HG02840 (cell line): ENCODE results near the gene EGF.
"Not testable (repeated sequence)": the region's sequence is repeated elsewhere in the genome, so short reads cannot be mapped to it uniquely, and the experiment has no call there.

ENCODE experiments used
- ATAC-seq: cut with Tn5 transposase; IDR thresholded peaks from one replicate; pipeline ENCODE4 v1.9.1; 2021; ENCODE audit warnings: mild to moderate bottlenecking, moderate library complexity, moderate number of reproducible peaks; ENCODE audit not compliant: unreplicated experiment, low FRiP score

The EGF gene

GRCh38 chr4:110022457-110022856 lies 109.8 kb downstream of the EGF start:
- no peak for ATAC-seq

DNA sequence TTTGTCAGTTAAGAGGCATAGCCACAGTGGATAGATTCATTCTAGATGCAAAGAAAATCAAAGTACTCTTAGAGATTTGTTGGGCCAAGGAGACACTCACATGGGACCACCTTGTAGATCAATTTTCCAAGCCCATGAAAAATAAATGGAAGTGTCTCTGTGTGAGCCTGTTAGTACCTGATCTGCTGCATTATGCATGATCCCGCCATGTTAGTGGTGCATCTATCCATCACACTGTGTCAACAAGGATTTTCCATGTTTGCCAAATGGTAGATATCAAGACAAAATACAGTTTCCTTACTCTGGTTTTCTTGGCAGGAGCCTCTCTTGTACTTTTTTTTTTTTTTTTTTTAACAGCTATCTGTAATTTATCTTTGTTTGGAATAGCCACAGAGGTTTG lies 112.4 kb downstream of the EGF start:
- no peak for ATAC-seq

DNA sequence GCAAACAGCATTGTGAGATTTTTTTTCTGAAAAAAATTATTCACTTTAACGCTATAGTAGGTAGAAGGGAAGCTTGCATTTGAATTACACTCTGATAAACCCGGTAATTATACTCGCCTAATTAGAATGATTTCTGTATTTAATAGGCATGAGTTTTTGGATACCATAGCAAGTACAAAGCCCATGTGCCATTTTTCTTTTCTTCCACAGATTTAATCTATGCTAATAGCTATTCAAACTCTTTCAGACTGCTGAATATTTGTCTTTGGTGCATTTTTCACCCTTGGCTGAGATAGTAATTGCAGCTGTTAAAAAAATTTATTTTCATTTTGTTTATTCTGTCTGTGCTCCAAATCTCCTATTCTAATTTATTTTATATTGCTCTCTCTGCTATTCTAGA lies 113.0 kb downstream of the EGF start:
- ATAC-seq: no peak

DNA sequence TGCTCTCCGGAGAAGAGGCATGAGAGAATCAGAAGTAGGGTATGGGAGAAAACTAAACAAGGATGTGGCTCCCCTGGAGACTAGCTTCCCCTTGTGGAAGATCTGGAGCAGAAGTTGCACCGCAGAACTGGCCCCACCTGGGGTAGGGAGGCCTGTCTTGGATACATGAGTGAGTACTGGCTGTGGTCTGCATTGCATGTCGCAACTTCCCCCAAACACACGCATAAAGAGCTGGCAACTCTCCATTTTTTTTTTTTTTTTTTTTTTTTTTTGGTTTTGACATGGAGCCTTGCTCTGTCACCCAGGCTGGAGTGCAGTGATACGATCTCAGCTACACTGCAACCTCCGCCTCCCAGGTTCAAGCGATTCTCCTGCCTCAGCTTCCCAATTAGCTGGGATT lies 119.9 kb downstream of the EGF start:
- no peak for ATAC-seq

DNA sequence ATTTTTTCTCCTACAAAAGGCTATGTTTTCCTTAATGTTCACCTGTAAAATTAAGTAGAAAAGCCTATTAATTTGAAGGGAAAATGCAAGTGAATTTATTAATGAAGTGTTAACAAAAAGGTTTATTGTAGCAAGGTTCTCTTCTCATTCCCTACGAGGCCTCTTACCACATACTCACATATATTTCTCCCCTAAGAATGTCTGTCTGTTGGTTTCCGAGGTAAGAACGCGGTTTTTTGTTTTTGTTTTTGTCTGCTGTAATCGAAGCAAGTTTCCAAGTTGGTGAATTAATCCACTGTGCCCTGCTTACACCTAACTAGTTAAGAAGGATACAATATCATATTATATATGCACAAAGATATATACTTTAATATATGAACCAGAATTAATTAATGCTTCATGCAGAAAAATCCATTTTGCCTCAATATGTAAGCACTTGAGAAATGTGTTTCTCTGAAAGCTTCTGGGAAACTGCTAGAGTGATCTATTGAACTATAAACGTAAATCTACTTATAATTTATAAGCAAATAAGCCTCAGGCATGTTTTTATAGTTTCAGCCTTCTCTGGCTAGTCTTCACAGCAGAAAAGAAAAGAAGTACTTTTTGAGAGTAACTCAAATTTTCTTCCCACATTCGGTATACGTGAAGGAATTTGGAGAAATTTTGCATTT lies 120.8 kb downstream of the EGF start:
- ATAC-seq: peak; percentile 11

- ATAC-seq: peak; percentile 92
These were observed 121.3 kb downstream of the EGF start for GRCh38 chr4:110034026-110034393.

GRCh38 chr4:110039164-110039563 lies 126.5 kb downstream of the EGF start:
- ATAC-seq: not testable (repeated sequence)

GRCh38 chr4:110041735-110042134 lies 129.1 kb downstream of the EGF start:
- ATAC-seq: no peak

GRCh38 chr4:110042545-110043517 lies 130.1 kb downstream of the EGF start:
- no peak for ATAC-seq

GRCh38 chr4:110046588-110047049 lies 133.9 kb downstream of the EGF start:
- no peak for ATAC-seq

DNA sequence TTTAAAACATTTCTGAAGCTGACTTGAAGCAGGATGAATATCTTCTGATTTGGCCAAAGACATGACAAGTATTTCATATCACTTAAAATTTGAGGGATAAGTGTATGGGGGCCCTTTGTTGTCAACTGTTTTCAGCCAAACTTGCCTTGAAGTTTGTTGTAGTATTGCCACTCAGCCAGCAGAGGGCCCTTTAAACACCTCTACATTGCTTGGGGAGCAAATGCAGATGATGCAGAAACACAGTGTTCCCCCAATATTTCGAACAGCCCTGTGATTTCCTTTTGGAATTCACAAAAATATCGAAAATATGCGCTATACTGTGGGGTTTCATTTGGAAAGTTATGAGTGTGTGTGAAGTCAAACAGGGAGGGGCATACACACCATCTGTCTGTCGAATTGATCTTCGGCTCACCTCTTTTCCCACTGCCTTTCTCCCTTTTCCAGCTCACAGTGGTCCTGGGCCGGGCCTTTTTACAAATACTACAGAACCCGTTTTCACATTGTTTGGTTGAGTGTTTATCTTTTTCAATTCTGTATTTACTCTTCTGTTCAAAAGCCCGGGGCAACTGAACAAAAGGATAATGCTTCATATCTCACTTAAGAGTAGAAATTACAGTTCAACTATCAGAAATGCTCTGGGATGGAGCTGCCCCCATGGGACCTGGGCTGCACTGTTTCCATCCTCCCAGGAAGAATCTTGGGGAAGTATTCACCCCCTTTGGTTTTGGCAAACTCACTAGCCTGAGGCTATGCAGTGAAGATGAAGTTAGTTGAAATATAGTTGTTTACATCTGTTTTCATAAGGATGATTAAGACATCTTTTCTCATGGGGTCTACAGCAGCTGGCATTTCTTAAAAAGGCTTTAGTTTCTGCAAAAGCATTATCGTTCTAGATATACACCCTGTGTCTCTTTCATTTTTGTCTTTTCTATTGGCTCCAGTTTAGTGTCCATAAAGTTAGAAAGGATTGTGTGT lies 137.6 kb downstream of the EGF start:
- no peak for ATAC-seq

DNA sequence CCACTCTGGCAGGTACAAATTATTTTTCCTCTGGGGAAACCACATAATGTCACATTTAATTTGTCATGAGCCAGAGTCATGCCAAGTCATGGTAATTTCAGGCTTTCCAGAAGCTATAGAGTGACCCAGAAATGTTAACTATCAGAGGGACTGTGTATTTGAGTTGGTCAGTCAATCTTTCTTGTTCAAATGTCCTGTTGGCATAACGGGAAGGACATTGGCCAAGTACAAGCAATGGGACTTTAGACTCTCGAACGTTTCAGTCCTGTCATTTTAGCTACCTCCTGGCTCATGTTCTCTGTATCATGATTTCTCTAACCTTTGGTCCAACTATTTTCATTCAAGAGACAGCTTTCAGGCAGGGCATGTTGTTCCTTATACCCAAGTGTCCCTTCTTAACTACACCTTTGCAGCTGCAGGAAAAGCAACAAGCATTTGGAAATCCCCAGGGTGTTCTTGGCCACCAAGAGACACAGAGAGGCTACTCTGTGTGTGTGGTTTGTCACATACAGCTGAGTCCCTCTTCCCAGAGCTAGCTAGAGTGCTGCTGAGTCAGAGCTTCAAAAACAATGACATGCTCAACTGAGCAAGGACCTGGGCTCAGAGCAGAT lies 142.6 kb downstream of the EGF start:
- peak; percentile 82 for ATAC-seq

GRCh38 chr4:110058677-110059076 lies 146.0 kb downstream of the EGF start:
- ATAC-seq: no peak

DNA sequence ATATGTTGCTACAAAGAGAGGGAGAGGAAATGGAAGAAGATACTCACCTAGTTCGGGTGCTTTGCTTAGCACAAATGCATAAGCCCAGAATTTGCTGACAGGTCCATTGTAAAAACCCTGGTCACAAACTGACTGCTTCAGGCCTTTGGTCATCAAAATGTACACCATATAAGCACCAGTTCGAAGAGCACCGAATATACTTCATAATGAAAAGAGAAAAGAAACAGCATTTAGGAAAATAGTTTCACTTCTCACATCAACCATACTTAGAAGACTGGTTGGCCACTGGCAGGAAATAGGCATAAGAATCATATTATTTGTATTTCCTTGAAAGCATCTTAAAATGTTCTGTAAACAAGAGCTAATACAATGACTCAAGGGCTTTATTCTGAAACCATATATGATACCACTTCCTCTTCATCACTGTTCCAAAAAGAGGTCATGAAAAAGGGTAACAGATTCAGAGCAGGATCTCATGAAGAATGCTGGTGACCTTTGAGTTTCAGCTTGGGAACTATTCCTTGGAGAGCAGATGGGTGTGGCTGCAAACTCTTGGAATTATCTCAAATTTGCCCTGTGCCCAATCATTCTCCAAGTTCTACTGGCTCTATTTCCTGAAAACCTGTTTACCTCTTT lies 147.0 kb downstream of the EGF start:
- peak; percentile 72 for ATAC-seq

DNA sequence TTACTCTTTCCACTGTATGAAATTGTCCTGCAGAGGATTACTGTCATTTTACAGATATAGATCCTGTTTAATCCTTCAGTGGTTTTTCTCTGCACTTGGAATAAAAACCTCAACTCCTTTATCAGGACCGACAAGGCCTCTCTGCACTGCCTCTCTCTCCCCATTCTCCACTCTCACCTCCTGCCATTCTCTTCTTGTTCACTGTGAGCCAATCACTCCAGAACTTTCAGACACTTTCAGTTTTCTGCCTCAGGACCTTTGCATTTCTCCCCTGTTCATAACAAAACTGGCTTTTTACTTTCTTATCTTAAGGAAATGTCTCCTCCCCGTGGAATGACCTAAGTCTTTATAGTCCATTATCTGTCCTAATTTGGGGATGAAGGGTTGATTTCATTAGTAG lies 148.4 kb downstream of the EGF start:
- ATAC-seq: no peak
